SH-SY5Y (cell line): ENCODE results near the gene LRRN4CL.
A peak's percentile ranks its signal among the peaks of the same experiment; 100 is the strongest.

Experiments
- GATA2 ChIP-seq: IDR thresholded peaks from 2 replicates; pipeline ENCODE4 v1.6.1; 2011; ENCODE audit warnings: mild to moderate bottlenecking, low read depth, low read length
- GATA3 ChIP-seq: IDR thresholded peaks from 2 replicates; pipeline ENCODE4 v1.6.1; 2011; ENCODE audit warnings: low read depth, mild to moderate bottlenecking, low read length, moderate library complexity

LRRN4CL gene

DNA sequence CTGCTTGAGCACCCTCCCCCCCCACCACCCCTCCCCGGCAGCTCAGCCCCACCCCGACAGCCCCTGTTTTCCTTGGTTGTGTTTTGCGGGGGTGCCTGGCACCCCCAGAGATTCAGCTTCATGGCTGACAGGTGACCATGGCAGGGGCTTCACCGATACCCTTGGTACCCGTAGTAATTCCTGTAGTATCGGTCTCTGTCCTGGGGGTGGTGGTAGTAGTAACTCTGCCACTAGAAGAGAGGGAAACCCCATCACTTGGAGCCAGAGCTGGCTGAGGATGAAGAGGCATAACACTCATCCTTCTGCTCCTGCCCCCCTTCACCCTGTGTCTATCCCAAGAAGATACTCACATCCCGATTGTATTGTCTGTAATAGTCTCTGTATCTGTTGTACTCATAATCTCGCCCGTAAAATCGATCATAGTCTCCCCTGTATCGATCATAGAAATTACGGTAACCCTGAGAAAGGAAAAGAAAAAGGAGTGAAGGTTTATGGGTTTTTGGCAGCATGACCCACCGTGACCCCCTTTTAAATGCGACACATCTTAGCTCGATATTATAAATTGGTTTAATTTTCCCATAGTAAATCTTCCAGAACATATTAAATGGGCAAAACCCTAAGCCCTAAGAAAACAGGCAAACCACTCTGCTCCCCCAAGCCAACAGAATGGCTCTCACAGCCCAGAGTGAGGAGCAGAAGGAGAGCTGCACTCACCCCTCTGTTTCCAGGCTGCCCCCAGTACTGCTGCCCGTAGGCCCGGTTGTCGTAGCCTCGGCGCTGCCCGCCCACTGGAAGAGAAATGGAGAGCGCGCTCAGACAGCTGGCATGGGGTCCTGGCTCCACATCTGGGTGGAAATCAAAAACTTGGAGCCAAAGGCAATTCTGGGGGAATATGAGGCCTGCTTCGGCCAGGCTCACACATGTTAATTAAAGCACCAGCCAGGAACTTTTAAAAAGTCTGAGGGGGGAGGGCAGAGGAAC, 26.1 kb upstream of the LRRN4CL start:
- TF ChIP-seq GATA3 (no peak), GATA2 (no peak)

DNA sequence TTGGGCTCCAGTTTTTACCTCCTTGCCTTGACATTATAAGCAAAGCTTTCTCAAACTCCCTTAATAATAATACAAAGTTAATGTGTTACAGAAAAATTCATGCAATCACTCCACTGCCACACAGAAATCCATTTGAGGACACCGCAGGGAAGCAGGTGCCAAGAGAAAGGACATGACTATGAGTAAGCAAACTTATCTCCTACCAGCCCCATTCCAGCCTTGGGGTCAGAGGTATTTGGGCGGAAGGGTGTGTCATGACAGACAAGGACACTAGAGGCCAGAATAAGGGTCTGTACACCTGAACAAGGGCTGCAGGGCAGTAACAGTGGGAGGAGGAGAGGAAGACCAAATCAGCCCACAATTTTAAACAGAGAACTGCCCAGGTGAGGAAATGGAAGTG, 24.0 kb upstream of the LRRN4CL start:
- TF ChIP-seq GATA2: no peak
- no peak for TF ChIP-seq GATA3

DNA sequence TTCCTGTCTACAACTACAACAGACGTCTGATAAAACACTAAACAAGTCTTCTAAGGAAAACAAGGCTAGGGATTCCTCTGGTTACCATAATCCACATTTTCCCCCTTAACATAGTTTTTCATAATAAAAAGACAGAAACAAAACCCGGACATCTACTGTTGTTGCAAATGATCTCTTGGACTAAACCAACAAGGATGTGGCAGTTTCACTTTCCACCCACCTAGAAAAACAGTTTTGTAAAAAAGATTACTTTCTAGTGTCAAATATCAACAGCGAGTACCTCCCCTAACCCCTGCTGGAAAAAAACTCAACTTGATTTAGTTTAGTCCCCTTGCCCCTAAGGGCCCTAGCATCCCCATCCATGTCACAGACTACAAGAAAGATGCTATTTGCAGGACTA, 23.5 kb upstream of the LRRN4CL start:
- TF ChIP-seq GATA3: no peak
- no peak for TF ChIP-seq GATA2

- TF ChIP-seq GATA3 (no peak), GATA2 (no peak)
Observed at GRCh38 chr11:62712276-62712812, 23.0 kb upstream of the LRRN4CL start.

DNA sequence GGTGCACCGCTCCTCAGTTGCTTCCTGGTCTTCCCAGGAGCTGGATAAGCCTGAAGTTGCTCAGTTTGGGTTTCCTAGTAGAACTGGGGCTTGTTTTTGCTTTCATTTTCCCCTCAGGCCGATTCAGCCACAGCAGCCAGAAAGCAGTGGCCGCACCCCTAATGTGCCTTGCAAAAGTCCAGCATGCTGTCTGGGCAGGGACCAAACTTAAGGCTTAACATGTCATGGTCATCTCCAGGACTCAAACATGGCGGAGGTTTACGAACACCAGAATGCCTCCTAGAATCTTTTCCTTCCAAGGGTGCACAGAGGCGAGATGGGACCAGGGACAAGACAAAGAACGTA, 20.6 kb upstream of the LRRN4CL start:
- no peak for TF ChIP-seq GATA3
- no peak for TF ChIP-seq GATA2

DNA sequence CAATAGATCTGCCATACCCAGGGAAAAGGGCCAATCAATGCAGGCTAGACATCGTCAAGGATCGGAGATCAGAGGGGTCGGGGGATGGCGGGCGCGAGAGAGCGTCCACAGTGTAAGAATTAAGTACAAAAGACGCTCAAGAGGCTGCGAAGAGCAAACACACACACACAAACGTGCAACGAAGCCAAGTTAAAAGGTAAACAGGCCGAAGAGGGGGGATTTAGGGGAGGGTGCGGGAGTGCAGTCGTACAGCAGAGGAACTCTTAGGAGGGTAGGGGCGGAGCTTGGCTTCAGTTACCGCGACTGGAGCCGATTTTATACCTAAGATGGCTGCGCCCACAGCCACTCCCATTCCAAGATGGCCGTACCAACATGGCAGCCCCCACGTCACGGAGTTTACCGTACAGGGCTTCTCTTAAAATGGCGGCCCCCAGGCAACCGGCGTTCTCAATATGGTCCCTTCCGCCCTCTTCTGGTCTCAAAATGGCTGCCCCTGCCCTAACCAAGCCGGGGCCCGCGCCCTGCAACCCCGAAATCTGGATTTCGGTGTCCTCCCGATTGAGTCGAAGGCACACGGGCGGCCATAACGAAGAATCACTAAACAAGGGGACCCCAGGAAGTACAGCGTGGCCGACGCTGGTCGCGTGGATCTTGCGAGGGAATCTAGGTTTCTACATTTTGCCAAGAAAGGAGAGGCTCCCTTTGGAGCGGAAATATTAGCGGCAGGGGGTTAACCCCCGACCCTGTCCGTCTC, 20.1 kb upstream of the LRRN4CL start:
- TF ChIP-seq GATA3 (no peak), GATA2 (no peak)

DNA sequence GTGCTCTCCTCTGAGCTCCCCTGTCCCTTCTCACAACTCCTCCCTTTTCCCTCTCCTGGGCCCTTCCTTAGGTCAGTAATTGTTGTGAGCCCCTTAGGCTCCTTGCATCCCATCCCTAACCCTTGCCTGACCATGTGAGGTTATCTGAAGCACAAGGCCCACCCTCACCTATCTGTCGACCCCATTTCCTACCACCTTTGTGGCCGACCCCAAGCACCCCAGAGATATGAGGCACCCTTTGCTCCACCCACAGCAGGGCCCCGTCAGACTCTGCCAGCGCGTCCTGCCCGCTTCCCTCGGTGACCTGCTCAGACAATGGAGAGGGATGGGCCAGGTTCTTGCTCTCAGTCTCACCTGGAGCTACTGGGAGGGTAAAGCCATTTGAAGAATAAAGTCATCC, 19.5 kb upstream of the LRRN4CL start:
- TF ChIP-seq GATA3 (no peak), GATA2 (no peak)

- TF ChIP-seq GATA3: no peak
- TF ChIP-seq GATA2: no peak
Observed at GRCh38 chr11:62708392-62708791, 19.1 kb upstream of the LRRN4CL start.

- TF ChIP-seq GATA3 (no peak), GATA2 (no peak)
Observed at GRCh38 chr11:62707277-62707861, 18.0 kb upstream of the LRRN4CL start, which contains the start of the genes BSCL2 and GNG3. BSCL2 (minus strand) TSS chr11:62707424; CDS start chr11:62707195, 229 bp downstream. GNG3 (plus strand) TSS chr11:62707676; CDS start chr11:62708296, 620 bp downstream.

- TF ChIP-seq GATA3 (no peak), GATA2 (no peak)
Observed at GRCh38 chr11:62706850-62707247, 17.5 kb upstream of the LRRN4CL start.

GRCh38 chr11:62705880-62706849, 16.8 kb upstream of the LRRN4CL start:
- TF ChIP-seq GATA2 (peak; percentile 90), GATA3 (no peak; the same call in 1 of the 2 replicates)

GRCh38 chr11:62705413-62705812, 16.1 kb upstream of the LRRN4CL start:
- TF ChIP-seq GATA2 (no peak), GATA3 (no peak)

- TF ChIP-seq GATA2 (no peak), GATA3 (no peak)
Observed at GRCh38 chr11:62702246-62702645, 12.9 kb upstream of the LRRN4CL start.
